ENCODE results near the gene UBE2D2.

UBE2D2 gene

DNA sequence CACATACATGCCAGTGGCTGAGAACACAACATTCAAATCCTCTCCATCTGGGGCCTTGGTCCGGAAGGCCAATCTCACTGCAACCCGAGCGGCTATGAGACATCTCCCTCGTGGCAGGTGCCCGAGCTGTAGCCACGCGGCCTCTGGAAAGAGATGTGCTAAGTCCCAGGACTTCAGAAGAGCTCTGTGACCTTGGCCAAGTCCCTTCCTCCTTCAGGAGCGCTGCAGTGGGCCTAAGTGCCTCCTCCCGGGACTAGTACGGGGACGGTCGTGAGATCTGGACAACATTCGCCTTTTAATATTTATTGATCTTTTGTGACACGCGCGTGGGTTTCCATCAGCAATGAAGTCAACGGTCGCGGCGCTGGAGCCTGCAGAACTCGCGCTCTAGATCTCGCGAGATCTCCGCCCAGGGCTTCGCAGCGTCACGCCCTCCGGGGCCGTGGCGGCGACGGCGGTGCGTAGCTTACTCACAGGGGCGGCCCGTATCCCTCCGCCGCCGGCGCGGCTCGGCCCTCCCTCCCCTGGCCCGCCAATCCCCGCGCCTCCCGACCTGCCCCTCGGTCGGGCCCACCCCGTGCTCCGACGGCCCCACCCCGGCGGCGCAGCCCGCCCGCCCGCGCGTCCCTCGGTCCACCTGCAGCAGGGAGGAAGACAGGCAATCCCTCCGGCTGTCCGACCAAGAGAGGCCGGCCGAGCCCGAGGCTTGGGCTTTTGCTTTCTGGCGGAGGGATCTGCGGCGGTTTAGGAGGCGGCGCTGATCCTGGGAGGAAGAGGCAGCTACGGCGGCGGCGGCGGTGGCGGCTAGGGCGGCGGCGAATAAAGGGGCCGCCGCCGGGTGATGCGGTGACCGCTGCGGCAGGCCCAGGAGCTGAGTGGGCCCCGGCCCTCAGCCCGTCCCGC, at the start of gene UBE2D2:
TSS of gene UBE2D2 (plus strand) at position 588 of the 903 bp plus-strand sequence. CDS start 453 bp downstream, outside the sequence.
- CTCF ChIA-PET, result interaction anchor here (0.6 to 0.9 kb wide), 3 partner anchors 13 to 78 kb away, joined by 3 read pairs; no protein-coding TSS in a partner anchor
- DNase-seq (ENCODE audit: extremely low spot score), result peak; percentile 95
- TF ChIP-seq FOXA1 (IDR thresholded peaks at IDR 0.05), result no peak
- TF ChIP-seq SUZ12 (IDR thresholded peaks at IDR 0.05), result no peak
- TF ChIP-seq HDGF (IDR thresholded peaks at IDR 0.05; ENCODE audit: borderline replicate concordance), result no peak
- TF ChIP-seq LEF1 (IDR thresholded peaks at IDR 0.05; ENCODE audit: borderline replicate concordance), result no peak
- TF ChIP-seq L3MBTL2 (conservative IDR thresholded peaks at IDR 0.05), result peak; percentile 97
- POLR2A ChIA-PET, result interaction anchor here (0.6 to 3.3 kb wide), 28 partner anchors 9 to 268 kb away, joined by 3 to 28 read pairs (median 4); partner anchors contain the start of genes DNAJC18, PAIP2 and STING1

- TF ChIP-seq FOXK2 (IDR thresholded peaks at IDR 0.05), result no peak
- TF ChIP-seq LEF1 (IDR thresholded peaks at IDR 0.05; ENCODE audit: borderline replicate concordance), result no peak
- TF ChIP-seq HDGF (IDR thresholded peaks at IDR 0.05; ENCODE audit: borderline replicate concordance), result no peak
- no peak for TF ChIP-seq FOXM1 (IDR thresholded peaks at IDR 0.05; ENCODE audit: borderline replicate concordance)
- TF ChIP-seq PKNOX1 (IDR thresholded peaks at IDR 0.05), result no peak
- TF ChIP-seq ARNT (IDR thresholded peaks at IDR 0.05), result no peak
- TF ChIP-seq SUZ12 (IDR thresholded peaks at IDR 0.05), result no peak
- TF ChIP-seq SP1 (IDR thresholded peaks at IDR 0.05), result no peak
- no peak for TF ChIP-seq NFRKB (IDR thresholded peaks at IDR 0.05)
- TF ChIP-seq ELF4 (IDR thresholded peaks at IDR 0.05), result no peak
- no peak for TF ChIP-seq FOXA1 (IDR thresholded peaks at IDR 0.05)
- ChIA-PET POLR2A (interaction anchor here (1.0 to 1.1 kb wide), 4 partner anchors 48 to 92 kb away, joined by 3 to 7 read pairs (median 5); partner anchors contain the start of gene DNAJC18), CTCF (interaction anchor here (0.6 to 6.5 kb wide), 7 partner anchors 10 to 179 kb away, joined by 3 to 71 read pairs (median 4); no protein-coding TSS in a partner anchor)
- DNase-seq (ENCODE audit: extremely low spot score), result peak; percentile 4
Observed at GRCh38 chr5:139512786-139513390, 48.3 kb upstream of the UBE2D2 start.

DNA sequence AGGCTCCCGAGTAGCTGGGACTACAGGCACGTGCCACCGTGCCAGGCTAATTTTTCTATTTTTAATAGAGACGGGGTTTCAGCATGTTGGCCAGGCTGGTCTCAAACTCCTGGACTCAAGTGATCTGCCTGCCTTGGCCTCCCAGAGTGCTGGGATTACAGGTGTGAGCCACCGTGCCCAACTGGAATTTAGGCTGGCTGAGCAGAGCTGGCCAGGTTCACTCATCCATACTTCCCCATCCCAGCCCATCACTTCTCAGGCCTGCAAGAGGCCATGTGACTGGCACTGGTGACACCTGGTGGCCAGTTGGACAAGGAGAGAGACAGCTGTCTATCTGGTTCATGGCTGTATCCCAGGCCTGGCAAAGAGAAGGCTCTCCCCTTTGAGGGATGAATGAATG, 47.7 kb upstream of the UBE2D2 start:
- ChIA-PET POLR2A (interaction anchor here (1.0 to 1.1 kb wide), 4 partner anchors 47 to 93 kb away, joined by 3 to 7 read pairs (median 5); partner anchors contain the start of gene DNAJC18), CTCF (interaction anchor here (0.6 to 6.5 kb wide), 8 partner anchors 11 to 178 kb away, joined by 3 to 71 read pairs (median 4); no protein-coding TSS in a partner anchor)
- peak; percentile 76 for DNase-seq (ENCODE audit: extremely low spot score)
- TF ChIP-seq CTBP1 (IDR thresholded peaks at IDR 0.05; ENCODE audit: borderline replicate concordance), result 0 out of 2 replicates have a peak, but pooled peaks have one; percentile 14

GRCh38 chr5:139513852-139514485, 47.2 kb upstream of the UBE2D2 start:
- ChIA-PET POLR2A (interaction anchor here (1.0 to 1.1 kb wide), 4 partner anchors 47 to 93 kb away, joined by 3 to 7 read pairs (median 5); partner anchors contain the start of gene DNAJC18), CTCF (interaction anchor here (0.6 to 6.5 kb wide), 9 partner anchors 11 to 178 kb away, joined by 3 to 71 read pairs (median 3); no protein-coding TSS in a partner anchor)

GRCh38 chr5:139514486-139514856, 46.7 kb upstream of the UBE2D2 start:
- CTCF ChIA-PET, result interaction anchor here (1.0 to 6.5 kb wide), 4 partner anchors 37 to 100 kb away, joined by 3 to 71 read pairs (median 3); no protein-coding TSS in a partner anchor
- TF ChIP-seq LEF1 (IDR thresholded peaks at IDR 0.05; ENCODE audit: borderline replicate concordance), result no peak
- no peak for TF ChIP-seq BHLHE40 (IDR thresholded peaks at IDR 0.05; ENCODE audit: borderline replicate concordance)
- TF ChIP-seq TARDBP (IDR thresholded peaks at IDR 0.05), result no peak
- no peak for TF ChIP-seq FOXA1 (IDR thresholded peaks at IDR 0.05)
- TF ChIP-seq ZNF384 (IDR thresholded peaks at IDR 0.05), result no peak
- TF ChIP-seq FOXM1 (IDR thresholded peaks at IDR 0.05; ENCODE audit: borderline replicate concordance), result no peak
- TF ChIP-seq HDGF (IDR thresholded peaks at IDR 0.05; ENCODE audit: borderline replicate concordance), result no peak
- TF ChIP-seq ARNT (IDR thresholded peaks at IDR 0.05), result no peak
- no peak for TF ChIP-seq CTBP1 (IDR thresholded peaks at IDR 0.05; ENCODE audit: borderline replicate concordance)
- TF ChIP-seq FOXK2 (IDR thresholded peaks at IDR 0.05), result no peak
- TF ChIP-seq ELF4 (IDR thresholded peaks at IDR 0.05), result no peak
- no peak for TF ChIP-seq SUZ12 (IDR thresholded peaks at IDR 0.05)
- DNase-seq (ENCODE audit: extremely low spot score), result no peak
- POLR2A ChIA-PET, result no interaction called here

More at GRCh38 chr5:139513852-139514485, 47.2 kb upstream of the UBE2D2 start:
- DNase-seq (ENCODE audit: extremely low spot score), result peak; percentile 3
- TF ChIP-seq CTBP1 (IDR thresholded peaks at IDR 0.05; ENCODE audit: borderline replicate concordance), result no peak
- TF ChIP-seq NFRKB (IDR thresholded peaks at IDR 0.05), result no peak

DNA sequence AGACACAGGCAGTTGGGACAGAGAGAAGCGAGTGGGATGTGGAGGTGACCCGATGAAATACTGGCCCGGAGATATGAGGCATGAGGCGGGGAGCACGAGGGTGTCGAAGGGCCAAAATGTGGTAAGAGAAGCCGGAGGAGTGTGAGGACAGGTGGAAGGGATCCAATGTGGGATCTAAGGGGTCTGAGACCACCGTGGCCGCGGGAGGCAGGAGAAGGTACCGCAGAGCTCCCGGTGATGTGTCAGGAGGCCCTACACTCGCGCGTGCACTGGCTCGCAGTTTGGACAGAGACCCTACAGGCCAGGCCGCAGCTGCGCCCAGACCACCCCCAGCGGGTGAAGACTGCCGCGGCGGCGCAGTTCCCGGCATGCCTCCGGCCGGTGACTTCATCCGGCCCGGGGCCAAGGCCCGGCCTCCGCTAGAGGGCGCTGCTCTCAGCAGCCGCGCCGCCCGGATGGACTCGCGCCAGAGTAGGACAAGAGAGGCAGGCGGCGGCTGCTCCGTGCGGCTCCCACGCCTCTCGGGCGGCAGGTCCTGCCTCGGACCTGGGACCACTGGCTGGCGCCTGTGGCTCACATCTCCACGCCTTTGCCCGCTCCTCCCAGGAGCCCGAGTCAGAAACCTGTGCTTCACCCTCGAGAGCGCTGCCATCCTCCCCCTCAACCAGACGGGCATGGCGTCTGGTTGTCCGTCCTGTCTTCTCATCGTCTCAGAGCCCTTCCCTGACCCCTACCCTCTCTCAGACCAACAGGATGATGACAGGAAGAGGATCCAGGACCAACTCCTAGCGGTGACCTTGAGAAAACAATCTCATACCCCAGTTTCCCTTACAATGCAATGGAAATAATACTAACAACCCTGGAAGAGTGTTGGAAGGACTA, 43.2 kb upstream of the UBE2D2 start:
- TF ChIP-seq LEF1 (IDR thresholded peaks at IDR 0.05; ENCODE audit: borderline replicate concordance), result peak; percentile 27; the same call in 1 of the 2 replicates
- peak; percentile 95 for TF ChIP-seq L3MBTL2 (conservative IDR thresholded peaks at IDR 0.05)
- no peak for TF ChIP-seq CTBP1 (IDR thresholded peaks at IDR 0.05; ENCODE audit: borderline replicate concordance)
- no peak for TF ChIP-seq FOXK2 (IDR thresholded peaks at IDR 0.05)
- DNase-seq (ENCODE audit: extremely low spot score), result peak; percentile 95
- ChIA-PET CTCF (interaction anchor here (0.5 to 1.3 kb wide), 7 partner anchors 20 to 543 kb away, joined by 3 to 5 read pairs (median 4); no protein-coding TSS in a partner anchor), POLR2A (interaction anchor here (0.8 to 3.6 kb wide), 9 partner anchors 9 to 98 kb away, joined by 3 to 21 read pairs (median 3); partner anchors contain the start of genes SMIM33 and UBE2D2)

Measured in HEK293T (cell line).